ENCODE measurements around the gene CRYBB2.

- TF ChIP-seq POLR2A (IDR thresholded peaks at IDR 0.05; ENCODE audit: low read length), result no peak
- TF ChIP-seq GATA1 (IDR thresholded peaks at IDR 0.05; ENCODE audit: low read depth, low read length), result no peak
These were observed 16.3 kb downstream of the CRYBB2 start for GRCh38 chr22:25235547-25236290.
